ENCODE results near the gene SP9. TPM values are rescaled to one million over a fixed set of nuclear protein-coding genes. Genes with fewer than 3 reads are reported as not detected.

The SP9 gene
- total and polyA plus RNA-seq, 2 donors, result not detected

DNA sequence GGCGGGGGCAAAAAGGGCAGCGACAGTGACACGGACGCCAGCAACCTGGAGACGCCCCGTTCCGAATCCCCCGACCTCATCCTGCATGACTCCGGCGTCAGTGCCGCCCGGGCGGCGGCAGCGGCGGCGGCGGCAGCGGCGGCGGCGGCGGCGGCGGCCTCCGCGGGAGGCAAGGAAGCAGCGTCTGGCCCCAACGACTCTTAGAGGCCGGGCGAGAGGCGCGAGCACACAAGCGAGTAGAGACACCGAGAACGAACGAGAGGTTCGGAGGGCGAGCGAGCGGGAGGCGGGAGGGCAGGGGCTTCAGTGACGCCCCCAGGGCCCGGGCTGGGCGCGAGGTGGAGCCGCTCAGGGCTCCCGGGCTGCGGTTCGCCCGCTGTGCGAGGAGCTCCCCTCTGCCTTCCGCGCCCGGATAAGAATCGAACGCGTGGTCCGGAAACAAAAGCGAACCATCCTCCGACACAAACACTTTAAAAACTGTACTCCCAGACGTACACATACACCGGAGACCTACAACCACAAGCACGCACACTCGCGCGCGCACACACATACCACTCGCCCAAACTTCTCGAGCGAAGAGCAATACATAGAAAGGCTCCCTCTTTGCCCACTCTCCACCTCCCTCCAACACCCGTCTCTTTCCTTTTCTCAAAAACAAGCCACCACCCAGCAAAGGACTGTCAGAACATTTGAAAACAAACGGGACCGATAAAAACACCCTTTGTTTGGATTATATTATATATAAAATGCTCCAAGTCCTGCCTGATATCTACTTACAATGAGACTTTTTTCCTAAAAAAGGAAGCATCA, 2.8 kb downstream of the SP9 start:
- Histone ChIP-seq H3K4me3 (ENCODE audit: low read depth, low read length) (peak overlapping the region; percentile 23), H3K27ac (ENCODE audit: low read depth) (no peak overlapping the region), H3K36me3 (ENCODE audit: insufficient read depth) (no peaks in the 10 kb centered on the region), H3K4me1 (ENCODE audit: insufficient read depth) (no peaks in the 10 kb centered on the region)
- WGBS, result 3% methylated on average over 74 of the region's 74 CpGs
- no peak for DNase-seq (ENCODE audit: extremely low spot score)

DNA sequence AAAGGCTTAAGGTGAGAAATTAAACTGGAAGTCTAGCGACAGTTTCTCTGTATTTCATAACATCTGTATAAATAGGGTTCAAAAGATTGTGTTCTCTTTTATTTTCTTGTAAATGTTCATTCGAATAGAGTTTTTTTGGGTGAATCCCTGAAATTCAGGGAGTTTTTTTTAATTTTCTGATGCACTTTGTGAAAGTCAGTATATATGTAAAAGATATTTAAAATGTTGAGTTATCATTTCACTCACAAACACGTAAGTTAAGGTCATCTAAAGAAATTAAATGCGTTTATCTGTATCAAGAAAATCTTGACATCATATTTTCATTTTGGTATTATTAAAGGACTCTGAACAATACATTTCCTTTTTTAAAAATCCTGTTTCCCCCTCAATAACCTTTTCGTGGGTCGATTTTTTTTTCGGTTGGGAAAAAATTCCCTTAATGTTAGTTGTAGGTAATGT, 3.4 kb downstream of the SP9 start:
- H3K4me1 ChIP-seq (ENCODE audit: insufficient read depth), result no peaks in the 10 kb centered on the region
- H3K4me3 ChIP-seq (ENCODE audit: low read depth, low read length), result no peak overlapping the region
- DNase-seq (ENCODE audit: extremely low spot score), result no peak
- no peak overlapping the region for H3K27ac ChIP-seq (ENCODE audit: low read depth)
- H3K36me3 ChIP-seq (ENCODE audit: insufficient read depth), result no peaks in the 10 kb centered on the region
- 15% methylated on average over 7 of the region's 7 CpGs for WGBS

DNA sequence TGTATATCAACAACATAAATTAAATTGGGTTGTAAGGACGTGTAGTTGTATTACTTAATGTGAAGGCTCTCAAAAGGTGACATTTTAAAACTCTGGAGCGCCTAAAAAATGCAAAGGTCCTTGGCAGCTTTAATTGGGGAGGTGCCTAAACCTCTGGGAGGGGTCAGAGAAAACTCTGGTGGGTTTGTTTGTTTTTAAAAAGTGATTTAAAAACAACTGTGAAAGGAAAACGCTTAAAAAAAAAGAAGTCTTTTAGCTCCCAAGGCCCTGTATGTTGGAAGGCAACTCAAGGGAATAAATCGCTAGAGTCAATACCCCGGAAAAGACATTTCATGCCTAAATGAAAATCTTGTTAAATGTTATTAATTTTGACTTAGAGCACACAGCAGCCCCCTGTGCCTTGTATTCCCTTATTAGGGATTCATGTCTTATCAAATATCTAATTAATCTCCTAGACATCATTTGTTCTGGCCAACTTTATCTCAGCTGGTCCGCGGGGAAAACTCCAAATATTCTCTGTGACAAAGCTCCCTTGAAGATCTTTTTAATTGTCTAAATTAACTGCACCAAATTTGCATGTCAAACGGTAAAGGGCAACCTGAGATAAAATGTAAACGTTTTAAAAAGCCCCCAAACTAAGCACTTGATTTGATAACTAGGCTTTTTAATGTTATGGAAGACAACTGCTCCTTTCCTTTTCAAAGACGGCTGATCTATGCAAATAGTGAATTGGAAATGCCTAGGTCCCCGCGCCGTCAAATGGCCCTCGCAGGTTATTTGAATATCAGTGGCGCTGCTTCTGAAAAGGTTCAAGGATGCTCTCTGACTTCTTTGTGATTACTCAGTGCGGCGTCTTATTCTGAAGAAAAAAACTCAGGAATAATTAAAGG, 4.2 kb downstream of the SP9 start:
- H3K4me1 ChIP-seq (ENCODE audit: insufficient read depth), result no peaks in the 10 kb centered on the region
- no peak for DNase-seq (ENCODE audit: extremely low spot score)
- H3K4me3 ChIP-seq (ENCODE audit: low read depth, low read length), result no peak overlapping the region
- WGBS, result 11% methylated on average over 17 of the region's 17 CpGs
- H3K36me3 ChIP-seq (ENCODE audit: insufficient read depth), result no peaks in the 10 kb centered on the region
- no peak overlapping the region for H3K27ac ChIP-seq (ENCODE audit: low read depth)

DNA sequence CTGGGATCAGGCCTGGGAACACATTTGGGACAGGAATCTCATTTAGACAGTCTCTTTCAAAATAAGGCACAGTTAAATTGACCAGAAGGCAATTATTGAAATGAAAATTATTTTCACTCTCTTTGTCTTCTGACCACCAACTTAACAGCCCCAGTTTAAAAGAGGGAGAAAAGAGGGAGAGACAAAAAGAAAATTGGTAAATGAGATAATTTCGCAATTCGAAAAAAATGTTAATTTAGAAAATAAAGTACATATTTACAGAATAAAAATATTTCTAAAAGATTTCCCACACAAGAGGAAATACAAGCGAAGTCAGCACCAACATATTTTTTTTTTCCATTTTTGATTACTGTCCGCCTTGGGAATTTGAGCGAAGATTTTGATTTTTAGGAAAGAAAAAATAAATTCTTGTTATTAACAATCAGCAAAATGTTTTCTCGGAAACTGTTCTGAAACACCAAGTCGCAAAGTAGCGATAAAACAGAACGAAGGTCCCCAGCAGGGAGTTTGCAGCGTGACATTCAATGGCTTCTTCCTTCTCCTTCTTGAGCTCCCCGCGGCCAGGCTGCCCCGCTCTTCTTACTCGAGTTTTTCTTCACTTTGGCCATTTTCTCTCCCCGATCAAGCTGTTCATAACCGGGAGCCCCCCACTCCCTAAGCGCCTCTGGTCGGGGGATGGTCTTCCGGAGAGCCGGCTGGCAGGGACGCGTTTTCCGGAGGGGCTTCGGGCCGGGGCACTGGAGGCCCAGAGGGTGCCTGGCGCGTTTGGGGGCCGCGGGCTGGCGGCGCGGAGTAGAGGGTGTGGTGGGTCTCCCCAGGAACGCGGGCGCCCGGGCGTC, 5.0 kb downstream of the SP9 start:
- Histone ChIP-seq H3K4me1 (ENCODE audit: insufficient read depth) (no peaks in the 10 kb centered on the region), H3K27ac (ENCODE audit: low read depth) (no peak overlapping the region), H3K36me3 (ENCODE audit: insufficient read depth) (no peaks in the 10 kb centered on the region), H3K4me3 (ENCODE audit: low read depth, low read length) (no peak overlapping the region)
- 8% methylated on average over 37 of the region's 37 CpGs for WGBS
- no peak for DNase-seq (ENCODE audit: extremely low spot score)

DNA sequence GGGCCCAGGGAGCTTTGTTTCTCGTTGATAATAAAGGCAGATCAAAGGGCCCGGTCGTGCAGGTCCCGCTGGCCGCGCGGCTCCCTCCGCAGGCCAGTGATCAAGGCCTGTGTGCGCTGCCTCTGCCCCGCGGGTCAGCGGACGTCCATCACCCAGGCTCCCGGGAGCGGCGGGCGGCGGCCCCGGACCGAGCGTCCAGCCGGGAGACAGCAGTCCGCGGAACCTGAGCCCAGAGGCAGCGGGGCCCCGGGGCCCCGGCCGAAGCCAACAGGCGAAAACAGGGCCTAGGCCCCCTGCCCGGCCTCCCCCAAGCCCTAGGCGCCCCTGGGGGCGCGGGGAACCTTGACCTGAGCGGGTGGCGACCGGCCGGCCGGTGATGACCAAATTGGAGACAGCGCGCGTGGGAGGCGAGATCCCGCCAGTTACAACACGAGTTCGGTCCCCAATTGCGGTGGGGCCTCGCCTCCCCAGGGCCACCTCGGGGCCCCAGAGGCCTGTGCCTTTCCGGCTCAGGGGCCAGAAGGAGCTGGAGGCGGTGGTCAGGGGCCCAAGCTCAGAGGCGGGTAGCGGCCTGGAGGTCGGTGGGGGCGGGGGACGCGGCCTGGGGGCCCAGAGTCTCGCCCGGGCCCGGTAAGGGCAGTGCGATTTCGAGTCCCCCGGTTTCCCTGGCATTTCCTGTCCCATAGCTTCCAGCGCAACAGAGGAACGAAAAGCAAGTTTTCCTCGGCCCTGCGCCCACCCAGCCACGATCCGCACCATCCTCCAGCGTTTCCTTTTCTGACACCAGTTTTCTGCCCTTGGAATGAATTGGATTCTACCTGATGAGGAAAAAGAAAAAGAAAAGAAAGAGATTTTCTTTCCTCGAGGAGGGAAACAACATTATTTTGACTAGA, 5.9 kb downstream of the SP9 start:
- Histone ChIP-seq H3K4me3 (ENCODE audit: low read depth, low read length) (no peak overlapping the region), H3K36me3 (ENCODE audit: insufficient read depth) (no peaks in the 10 kb centered on the region), H3K27ac (ENCODE audit: low read depth) (no peak overlapping the region), H3K4me1 (ENCODE audit: insufficient read depth) (no peaks in the 10 kb centered on the region)
- WGBS, result 6% methylated on average over 70 of the region's 70 CpGs
- no peak for DNase-seq (ENCODE audit: extremely low spot score)

DNA sequence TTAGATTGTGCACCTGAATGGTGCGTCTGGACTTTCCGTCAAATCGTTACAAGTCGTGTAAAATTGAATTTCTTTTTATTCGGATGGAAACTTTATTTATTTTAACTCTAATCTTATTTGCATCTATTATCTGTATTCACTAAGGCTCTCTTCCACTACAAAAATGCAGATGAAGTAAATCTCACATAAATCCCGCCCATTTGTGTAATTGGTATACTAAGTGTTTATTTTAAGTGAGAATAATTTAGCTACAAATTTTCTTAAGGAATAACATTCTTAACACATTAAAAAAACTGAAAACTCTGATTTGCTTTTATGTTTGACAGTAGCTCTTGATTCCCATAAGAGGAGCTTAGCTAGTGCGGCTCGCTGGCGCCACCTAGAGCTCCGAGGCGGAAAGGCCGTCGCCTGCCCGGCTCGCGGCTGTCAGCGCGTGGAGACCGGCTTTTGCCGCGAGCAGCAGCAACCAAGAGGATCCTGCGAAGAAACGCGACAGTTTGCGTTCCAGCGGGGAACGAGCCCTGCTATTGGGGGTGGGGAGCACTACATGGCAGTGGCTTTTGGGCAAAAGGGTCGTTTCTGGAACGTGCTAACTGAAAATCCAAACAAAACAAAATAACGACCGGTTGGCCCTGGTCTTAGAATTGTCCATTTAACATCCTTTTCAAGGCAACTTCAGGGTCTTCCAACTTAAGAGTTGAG, 6.7 kb downstream of the SP9 start:
- Histone ChIP-seq H3K36me3 (ENCODE audit: insufficient read depth) (no peaks in the 10 kb centered on the region), H3K4me1 (ENCODE audit: insufficient read depth) (no peaks in the 10 kb centered on the region), H3K4me3 (ENCODE audit: low read depth, low read length) (no peak overlapping the region), H3K27ac (ENCODE audit: low read depth) (no peak overlapping the region)
- DNase-seq (ENCODE audit: extremely low spot score), result no peak
- WGBS, result 1% methylated on average over 31 of the region's 31 CpGs

DNA sequence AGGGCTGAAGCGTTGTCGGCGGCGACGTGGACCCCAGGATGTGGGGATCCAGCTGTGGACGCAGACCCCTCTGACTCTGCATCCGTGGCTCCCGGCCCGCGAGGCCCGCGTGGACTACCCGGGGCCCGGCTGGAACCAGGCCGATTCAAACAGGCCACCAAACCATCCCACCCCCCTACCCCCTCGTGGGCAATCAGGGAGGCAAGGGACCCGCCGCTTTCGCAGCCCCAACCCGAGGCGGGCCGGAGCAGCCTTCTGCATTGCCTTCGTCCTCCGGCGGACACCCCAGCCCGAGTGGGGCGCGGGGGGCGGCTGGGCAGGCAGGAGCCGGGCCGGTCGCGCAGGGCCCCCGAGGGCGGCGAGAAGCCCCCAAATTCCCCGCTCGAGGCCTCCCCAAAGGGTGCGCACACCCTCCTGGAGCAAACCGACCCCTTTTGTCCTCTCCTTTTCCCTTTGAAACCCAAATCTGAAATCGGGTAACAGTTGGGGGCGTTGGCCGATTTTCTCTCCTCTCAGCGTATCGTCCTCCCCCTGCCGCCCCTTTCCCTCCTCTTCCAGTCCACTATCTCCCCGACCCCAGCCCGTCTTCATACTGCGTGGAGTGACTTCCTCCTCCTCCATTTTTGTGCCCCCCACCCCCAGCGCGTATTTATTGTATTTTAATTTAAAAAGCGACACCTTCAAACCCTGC, 7.4 kb downstream of the SP9 start:
- Histone ChIP-seq H3K27ac (ENCODE audit: low read depth) (no peak overlapping the region), H3K4me3 (ENCODE audit: low read depth, low read length) (no peak overlapping the region), H3K4me1 (ENCODE audit: insufficient read depth) (no peaks in the 10 kb centered on the region), H3K36me3 (ENCODE audit: insufficient read depth) (no peaks in the 10 kb centered on the region)
- WGBS, result 5% methylated on average over 52 of the region's 52 CpGs
- no peak for DNase-seq (ENCODE audit: extremely low spot score)

DNA sequence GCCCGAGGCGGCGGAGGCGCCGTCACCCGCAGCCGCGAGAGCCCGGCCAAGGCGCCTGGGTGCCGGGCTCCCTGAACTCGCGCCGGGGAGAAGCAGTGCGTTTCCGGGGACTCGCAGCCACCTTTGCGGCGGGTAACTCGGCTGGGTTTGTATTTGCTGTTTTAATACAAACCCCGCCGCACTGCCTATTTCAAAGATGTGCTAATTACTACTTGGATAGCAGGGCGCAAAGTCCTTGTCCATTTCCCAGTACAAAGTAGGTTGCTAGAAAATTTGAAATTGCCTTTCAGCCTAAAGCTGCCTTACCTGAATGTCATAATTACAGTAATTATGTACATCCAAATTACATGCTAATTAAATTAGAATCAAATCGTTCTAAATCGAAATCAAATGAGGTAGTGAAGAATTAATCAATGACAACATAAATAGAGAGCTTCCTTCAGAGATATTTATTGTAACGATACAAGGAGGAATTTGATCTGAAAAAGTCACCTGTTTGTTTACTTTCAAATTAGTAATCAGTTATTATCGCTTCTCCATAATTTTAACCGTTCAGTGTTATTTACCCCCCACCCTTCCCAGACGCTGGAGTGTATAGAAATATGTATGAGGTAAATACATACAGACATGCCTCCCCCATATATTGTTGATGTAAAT, 8.1 kb downstream of the SP9 start:
- 10% methylated on average over 29 of the region's 29 CpGs for WGBS
- DNase-seq (ENCODE audit: extremely low spot score), result no peak
- Histone ChIP-seq H3K4me1 (ENCODE audit: insufficient read depth) (no peaks in the 10 kb centered on the region), H3K36me3 (ENCODE audit: insufficient read depth) (no peaks in the 10 kb centered on the region), H3K27ac (ENCODE audit: low read depth) (no peak overlapping the region), H3K4me3 (ENCODE audit: low read depth, low read length) (no peak overlapping the region)

DNA sequence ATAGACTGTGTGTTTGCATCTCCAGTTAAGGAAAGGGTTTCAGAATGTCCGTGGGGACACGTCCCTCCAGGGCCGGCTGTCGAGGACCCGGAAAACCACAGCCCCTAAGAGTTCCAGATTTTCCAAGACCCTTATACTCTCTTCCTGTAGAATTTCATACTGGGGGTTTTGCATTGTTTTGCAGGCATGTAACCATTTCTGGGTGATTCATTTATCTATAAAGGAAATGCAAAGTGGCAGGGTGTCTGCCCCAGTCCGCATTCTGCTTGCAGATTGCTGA, 8.5 kb downstream of the SP9 start:
- H3K4me3 ChIP-seq (ENCODE audit: low read depth, low read length), result no peak overlapping the region
- no peak overlapping the region for H3K27ac ChIP-seq (ENCODE audit: low read depth)
- no peak for DNase-seq (ENCODE audit: extremely low spot score)
- 19% methylated on average over 6 of the region's 6 CpGs for WGBS
- no peaks in the 10 kb centered on the region for H3K4me1 ChIP-seq (ENCODE audit: insufficient read depth)
- H3K36me3 ChIP-seq (ENCODE audit: insufficient read depth), result no peaks in the 10 kb centered on the region

DNA sequence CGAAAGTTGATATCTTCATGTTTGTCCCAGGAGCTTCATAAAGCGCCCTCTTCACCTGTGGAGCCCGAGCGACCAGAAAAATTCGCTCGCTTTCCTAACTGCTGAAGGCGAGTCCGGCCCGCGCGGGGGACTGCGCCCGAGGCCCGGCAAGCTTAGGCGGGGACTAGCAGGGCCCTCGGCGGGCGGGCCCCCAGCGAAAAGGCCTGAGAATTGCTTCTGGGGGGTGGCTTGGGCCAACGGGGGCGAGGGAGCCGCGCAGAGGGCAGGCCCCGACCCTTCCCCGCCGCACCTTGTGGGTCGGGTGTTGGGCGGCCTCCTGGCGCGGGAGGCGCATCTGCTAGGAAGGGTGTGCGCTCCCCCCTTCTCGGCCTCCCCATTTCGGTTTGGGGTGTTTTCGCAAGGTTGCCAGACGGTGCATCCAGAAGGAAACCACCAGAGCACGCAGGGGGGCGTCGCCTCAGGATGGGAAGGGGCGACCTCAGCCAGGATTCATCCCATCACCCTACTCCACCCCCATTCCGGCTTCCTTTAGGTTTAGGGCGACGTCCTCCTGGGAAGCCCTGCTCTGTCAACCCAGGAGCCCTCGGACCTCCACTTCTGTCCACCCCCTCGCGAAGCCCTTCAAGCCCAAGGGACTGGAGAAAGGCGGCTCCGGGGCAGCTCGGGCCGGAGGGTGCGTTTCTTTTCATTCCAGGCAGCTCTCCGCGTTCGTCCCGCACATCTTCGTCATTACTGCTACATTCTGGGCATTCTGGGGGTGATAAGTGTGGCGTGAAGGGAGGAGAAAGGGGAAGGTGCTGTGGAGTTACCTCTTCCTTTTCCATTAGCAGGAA, 9.1 kb downstream of the SP9 start:
- WGBS, result 14% methylated on average over 57 of the region's 57 CpGs
- Histone ChIP-seq H3K36me3 (ENCODE audit: insufficient read depth) (peaks cover 3% of the 10 kb centered on the region), H3K27ac (ENCODE audit: low read depth) (no peak overlapping the region), H3K4me1 (ENCODE audit: insufficient read depth) (no peaks in the 10 kb centered on the region), H3K4me3 (ENCODE audit: low read depth, low read length) (no peak overlapping the region)
- no peak for DNase-seq (ENCODE audit: extremely low spot score)

Measured in urinary bladder (tissue), 4 donors.